GM21381 (cell line): Measurements from ENCODE around the gene CLDN15.
"Not testable (repeated sequence)": the region's sequence is repeated elsewhere in the genome, so short reads cannot be mapped to it uniquely, and the experiment has no call there.

ENCODE experiments used
- ATAC-seq: cut with Tn5 transposase; IDR thresholded peaks from one replicate; pipeline ENCODE4 v1.9.1; 2021; ENCODE audit warnings: mild to moderate bottlenecking, moderate library complexity; ENCODE audit not compliant: unreplicated experiment

CLDN15 gene

GRCh38 chr7:101237206-101238067, at the start of gene CLDN15:
Gene CLDN15, minus strand, starts transcription at chr7:101237802. Its CDS starts 221 bp downstream, at chr7:101237581.
- no peak for ATAC-seq

GRCh38 chr7:101287032-101287431, 49.4 kb upstream of the CLDN15 start:
- ATAC-seq = no peak

GRCh38 chr7:101285880-101286279, 48.3 kb upstream of the CLDN15 start:
- not testable (repeated sequence) for ATAC-seq

- ATAC-seq = no peak
Measured at GRCh38 chr7:101285171-101285570, 47.6 kb upstream of the CLDN15 start.

- ATAC-seq = not testable (repeated sequence)
Measured at GRCh38 chr7:101280912-101281311, 43.3 kb upstream of the CLDN15 start.

- ATAC-seq = no peak
Measured at GRCh38 chr7:101278461-101279292, 41.1 kb upstream of the CLDN15 start.

GRCh38 chr7:101277155-101277554, 39.6 kb upstream of the CLDN15 start:
- no peak for ATAC-seq

GRCh38 chr7:101273206-101273605, 35.6 kb upstream of the CLDN15 start:
- ATAC-seq = no peak

GRCh38 chr7:101271021-101271420, 33.4 kb upstream of the CLDN15 start:
- no peak for ATAC-seq

- ATAC-seq = no peak
Measured at GRCh38 chr7:101269664-101270063, 32.1 kb upstream of the CLDN15 start.

- no peak for ATAC-seq
Measured at GRCh38 chr7:101265622-101266516, 28.3 kb upstream of the CLDN15 start.

- not testable (repeated sequence) for ATAC-seq
Measured at GRCh38 chr7:101264102-101264706, 26.6 kb upstream of the CLDN15 start.

GRCh38 chr7:101258243-101258731, 20.7 kb upstream of the CLDN15 start:
- ATAC-seq = no peak

- no peak for ATAC-seq
Measured at GRCh38 chr7:101255796-101256195, 18.2 kb upstream of the CLDN15 start.

- not testable (repeated sequence) for ATAC-seq
Measured at GRCh38 chr7:101253199-101253598, 15.6 kb upstream of the CLDN15 start.

GRCh38 chr7:101251871-101252659, 14.5 kb upstream of the CLDN15 start:
- peak; percentile 98 for ATAC-seq

- no peak for ATAC-seq
Measured at GRCh38 chr7:101250324-101250723, 12.7 kb upstream of the CLDN15 start.

GRCh38 chr7:101248276-101248675, 10.7 kb upstream of the CLDN15 start:
- ATAC-seq = no peak

- no peak for ATAC-seq
Measured at GRCh38 chr7:101245147-101245668, 7.6 kb upstream of the CLDN15 start.
